Neural progenitor cell (in vitro differentiated cells): ENCODE results near the gene GOLGA7B.

Experiments
- CTCF ChIP-seq: fragments of 200-600 bp; sonication (generic); IDR thresholded peaks from 2 replicates; pipeline ENCODE4 v1.5.1; 2017; ENCODE audit warnings: antibody characterized with exemption, mild to moderate bottlenecking
- EZH2 ChIP-seq: fragments of 200-600 bp; sonication (generic); IDR thresholded peaks from 2 replicates; pipeline ENCODE4 v1.6.1; 2017; ENCODE audit warnings: antibody characterized with exemption, mild to moderate bottlenecking, moderate library complexity
- EZH2phosphoT487 ChIP-seq: fragments of 200-600 bp; sonication (generic); IDR thresholded peaks from 2 replicates; pipeline ENCODE4 v1.6.1; 2017; ENCODE audit warnings: antibody characterized with exemption

- TF ChIP-seq CTCF: no peak
- no peak for TF ChIP-seq EZH2
- TF ChIP-seq EZH2phosphoT487: no peak
These were observed 17.7 kb downstream of the GOLGA7B start for GRCh38 chr10:97867220-97867800.
